HG03575 (cell line): ENCODE results near the gene HSPA12A.

Source experiments
- ATAC-seq: cut with Tn5 transposase; IDR thresholded peaks from one replicate; pipeline ENCODE4 v1.9.1; 2021; ENCODE audit not compliant: unreplicated experiment, insufficient number of reproducible peaks, low FRiP score; ENCODE audit errors: extremely low read depth

HSPA12A gene

DNA sequence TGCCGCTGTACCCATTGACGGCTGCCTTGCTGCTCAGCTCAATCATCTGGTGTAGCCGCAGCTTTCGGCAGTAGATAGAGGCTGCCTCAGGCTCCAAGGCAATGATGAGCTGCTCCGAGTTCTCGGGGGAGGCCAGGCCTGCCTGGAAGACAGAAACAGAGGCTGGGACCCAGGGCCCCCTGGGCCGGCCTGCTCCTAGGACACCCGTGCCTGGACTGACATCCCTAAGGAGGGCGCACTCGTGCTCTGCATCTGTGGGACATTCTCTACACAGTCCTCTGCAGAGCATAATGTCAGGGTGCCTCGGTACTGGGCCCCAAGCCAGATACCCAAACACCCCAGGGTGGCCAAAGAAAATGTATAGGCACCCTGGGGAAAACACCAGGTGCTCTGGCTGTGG, 58.5 kb downstream of the HSPA12A start:
- no peak for ATAC-seq

DNA sequence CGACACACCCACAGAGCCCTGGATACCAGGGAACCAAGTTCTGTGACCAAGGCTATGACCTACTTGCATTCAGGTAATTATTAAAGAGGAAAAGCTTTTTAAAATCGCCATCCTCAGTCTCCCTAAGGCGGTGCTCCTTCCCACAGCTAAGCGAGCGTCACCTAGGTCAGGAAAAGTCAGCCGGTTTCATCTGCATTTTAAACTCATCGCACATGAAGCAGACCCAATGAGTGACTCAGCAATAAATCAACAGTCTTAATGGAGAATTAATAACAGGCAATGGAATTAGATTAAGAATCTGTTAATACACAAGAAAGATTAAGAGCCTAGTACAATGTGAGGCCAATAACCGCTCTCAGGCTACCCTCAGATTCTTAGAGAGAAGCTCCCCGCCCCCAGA, 59.2 kb downstream of the HSPA12A start:
- ATAC-seq = no peak

DNA sequence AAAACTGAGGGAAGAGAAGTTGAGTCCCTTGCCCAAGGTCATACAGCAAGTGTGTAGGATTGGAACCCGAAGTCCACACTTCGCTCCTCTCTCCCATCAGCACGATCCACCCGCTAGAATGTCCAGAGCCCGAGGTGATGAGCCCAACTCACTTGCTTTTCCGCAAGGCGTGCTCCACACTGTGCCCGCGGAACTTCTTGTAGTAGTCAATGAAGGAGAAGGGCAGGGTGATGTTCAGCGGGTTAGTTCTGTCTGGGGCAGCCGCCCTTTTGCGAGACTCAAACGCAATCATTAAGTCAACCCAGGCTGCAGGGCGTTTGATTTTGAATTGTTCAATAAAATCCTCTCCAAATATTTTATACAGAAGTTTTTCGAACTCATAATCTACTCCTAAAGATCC, 63.0 kb downstream of the HSPA12A start:
- no peak for ATAC-seq

DNA sequence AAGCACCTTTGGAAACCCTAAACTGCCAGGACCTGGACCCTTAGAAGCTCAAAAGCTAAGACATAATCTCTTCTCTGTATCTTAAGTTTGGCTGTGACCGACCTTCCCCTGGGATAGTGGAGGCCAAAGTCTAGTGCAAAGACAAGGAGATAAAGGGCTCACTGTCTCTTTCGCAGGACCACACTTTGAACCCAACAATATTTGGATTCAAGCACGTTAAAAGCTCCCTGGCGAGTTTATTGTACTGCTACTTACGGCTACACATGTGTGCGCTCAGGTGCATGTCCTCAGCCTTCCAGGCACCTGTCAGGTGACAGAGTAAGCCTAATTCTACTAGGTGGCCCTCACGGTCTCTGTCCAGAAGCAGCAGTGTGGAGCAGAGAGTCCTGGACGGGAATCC, 65.7 kb downstream of the HSPA12A start:
- no peak for ATAC-seq

DNA sequence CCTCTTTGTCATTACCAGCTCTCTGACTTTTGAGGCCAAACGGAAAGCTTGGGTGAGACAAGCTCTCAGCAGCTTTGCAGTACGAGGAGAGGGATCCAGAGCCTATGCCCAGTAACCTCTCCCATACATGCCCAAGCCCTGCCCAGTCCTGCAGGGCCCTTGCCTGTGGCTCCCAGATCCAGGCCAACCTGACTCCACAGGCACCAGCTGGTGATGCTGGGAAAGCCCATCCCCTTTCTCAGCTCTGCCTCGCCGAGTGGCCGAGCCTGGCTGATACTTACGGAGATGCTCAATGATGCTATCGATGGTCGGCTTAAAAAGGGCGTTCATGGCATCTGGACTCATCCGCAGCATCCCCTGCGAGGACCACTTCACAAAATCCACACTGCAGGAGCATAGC, 66.2 kb downstream of the HSPA12A start:
- no peak for ATAC-seq

DNA sequence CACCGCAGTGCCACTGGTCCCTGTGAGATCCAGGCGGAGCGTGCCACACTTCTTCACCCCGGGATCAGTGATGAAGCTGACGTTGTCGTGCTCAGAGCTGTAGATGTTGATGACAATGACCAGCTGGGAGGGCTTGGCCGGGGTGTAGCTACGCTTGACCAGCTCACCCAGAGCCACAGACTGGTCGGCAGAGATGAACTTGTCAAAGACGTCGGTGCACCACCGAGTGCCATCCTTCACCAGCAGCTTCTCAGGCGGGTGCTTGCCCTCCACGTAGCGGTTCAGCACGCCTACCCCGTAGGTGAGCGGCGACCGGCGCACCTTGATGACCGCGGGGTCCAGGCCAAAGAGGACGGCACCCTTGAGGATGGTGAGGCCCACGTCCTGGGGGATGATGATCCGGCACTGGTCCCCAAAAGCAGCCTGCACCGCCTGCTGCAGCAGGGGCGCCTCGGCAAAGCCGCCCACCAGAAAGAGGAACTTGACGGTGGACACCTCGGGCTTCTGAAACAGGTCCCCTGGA, 67.4 kb downstream of the HSPA12A start:
- no peak for ATAC-seq

DNA sequence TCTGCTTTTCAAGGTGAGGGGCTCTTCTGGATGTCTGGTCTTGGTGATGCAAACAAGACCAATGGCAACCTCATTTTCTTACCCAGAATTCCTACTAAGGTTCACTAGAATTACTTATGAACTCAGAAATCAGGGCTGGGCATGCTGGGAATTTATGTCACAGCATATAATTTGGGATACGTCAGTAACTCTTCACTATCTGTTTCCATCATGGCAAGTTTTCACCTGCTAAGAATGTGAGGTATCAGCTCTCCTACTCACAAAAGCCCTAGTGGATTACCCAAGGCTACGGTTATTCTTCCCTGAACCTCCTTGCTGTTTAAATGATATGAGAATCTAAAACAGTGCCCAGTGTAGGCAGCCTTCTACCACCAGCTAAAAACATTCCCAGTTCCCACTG, 68.5 kb downstream of the HSPA12A start:
- no peak for ATAC-seq

DNA sequence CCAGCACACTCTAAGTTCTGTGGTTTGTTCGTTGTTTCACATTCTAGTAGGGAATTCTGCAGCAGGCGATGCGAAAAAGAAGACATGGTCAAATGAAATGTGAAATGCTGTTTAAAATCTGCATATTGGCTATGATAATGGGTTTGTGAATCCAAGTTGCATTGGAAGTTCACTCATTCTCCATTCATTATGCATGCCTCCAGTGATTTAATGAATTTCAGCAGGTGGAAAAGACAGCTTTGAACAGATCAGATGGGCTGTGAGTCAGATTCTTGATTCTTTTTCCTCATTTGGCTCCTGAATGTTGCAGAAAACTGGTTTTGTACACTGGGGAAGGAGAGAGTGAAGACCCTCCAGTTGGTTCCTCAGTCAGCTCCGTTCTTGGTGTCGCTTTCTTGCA, 69.5 kb downstream of the HSPA12A start:
- no peak for ATAC-seq

DNA sequence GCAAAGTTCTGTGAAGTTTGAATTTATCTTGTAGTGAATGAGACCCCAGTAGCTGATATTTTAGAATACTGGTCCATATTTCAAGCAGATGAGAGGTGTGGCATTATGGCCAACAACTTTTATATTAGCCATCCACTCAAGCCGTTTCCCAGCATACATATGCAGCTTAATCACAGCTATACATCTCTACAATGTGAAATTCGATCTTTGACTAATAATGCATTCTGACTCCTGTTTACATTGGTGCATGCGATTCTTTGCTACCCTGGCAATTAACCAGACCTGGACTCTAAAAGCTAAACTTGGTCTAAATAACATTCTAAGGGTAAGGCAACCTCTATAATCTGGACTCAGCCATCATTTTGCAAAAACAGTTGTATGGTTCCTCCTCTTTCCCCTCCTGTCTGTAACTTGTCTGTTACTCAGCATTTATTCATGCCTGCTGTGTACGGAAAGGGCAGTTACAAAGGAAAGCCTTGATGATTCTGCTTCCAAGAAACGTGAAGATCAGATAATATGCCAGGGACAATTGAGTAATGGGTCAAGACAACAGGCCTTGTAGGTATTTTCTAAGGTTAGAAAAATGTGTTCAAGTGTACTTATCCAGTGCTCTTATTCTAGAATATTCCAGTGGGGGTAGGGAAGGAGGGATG, 71.0 kb downstream of the HSPA12A start:
- no peak for ATAC-seq

DNA sequence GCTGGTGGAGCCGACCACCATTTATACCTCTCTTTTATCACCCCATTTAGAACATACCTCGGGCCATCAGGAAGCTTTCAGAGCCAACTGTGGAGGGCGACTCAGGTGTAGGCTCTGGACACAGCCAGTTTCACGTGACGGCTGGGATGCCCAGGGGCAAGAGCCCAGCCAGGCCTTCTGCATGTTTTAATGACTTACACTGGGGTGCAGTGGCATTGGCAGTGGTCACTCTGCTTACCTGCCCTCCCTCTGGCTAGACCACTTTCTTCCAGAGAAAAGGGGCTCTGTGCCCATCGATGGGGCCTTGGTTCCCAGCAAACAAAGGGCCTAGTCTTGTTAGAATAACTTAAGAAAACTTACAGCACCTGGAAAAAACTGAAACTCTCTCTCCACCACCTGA, 71.7 kb downstream of the HSPA12A start:
- no peak for ATAC-seq

DNA sequence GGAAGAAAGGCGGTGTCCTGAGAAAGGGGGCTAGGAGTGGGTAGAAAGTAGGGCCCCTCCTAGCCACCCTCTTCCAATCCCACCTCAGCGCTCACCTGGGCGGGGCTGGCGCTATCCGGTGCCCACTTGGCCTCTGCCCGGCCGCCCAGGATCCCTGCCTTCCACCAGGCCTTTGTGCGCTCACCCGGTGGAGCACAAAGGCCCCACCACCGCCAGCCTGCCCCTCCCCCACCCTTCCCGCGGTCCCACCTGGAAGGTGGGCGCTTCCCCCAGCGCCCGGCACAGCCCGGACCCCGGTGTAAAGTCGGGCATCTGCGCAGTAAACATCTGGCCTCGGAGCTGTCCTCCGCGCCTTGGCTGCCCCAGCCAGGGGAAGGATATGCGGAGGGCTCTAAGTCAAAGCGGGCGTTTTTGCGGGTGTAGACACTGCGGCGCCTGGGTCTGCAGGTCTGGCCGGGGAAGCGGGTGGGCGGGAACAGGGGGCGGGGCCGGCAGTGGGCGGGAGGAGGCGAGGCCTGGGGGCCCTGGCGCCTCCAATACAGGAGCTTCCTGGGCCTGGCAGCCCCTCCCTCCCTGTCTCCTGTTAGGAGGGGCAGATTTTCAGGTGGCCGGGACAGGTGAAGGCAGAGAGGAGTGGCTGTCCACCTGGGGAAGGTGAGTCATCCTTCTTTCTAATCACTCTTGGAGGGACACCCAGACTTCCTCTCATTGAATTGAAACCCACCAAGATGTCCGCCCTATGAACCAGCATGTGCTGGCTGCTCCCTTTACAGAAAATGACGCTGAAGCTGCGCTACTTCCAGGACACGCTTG, 72.3 kb downstream of the HSPA12A start:
- no peak for ATAC-seq

DNA sequence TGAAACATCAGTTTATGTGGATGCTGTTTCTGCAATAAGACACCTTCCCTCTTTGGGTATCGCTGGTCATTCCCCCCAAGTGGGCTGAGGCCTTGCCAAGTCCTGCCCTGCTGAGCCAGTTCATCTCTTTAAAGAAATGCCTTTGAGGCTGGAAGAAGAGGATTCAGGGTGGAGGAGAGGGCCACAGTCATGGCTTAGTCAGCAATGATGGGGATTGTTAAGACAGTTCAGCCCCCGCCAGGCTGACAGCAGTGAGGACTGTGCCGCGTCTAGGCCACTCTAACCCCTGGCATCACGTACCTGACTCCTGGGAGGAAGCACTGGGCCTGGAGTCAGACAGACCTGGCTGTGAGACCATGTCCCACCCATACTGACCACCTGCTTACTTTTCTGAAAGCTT, 73.3 kb downstream of the HSPA12A start:
- no peak for ATAC-seq

DNA sequence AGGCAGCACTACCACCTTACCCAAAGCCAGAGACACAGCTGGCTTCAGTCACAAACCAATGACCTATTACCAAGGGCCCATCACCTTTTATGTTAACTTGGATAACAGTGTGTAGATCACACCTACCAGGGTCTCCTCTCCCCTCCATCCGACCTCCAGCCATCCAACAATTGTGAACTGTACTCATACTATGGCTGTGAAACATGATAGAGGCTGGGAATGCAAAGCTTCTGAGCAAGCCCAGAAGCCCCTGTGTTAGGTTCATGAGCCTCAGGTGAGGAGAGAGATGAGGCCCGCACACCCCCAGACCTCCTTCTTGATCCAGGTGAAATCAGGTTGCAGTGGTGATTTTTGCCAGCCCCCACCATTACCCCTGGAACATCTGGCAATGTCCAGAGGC, 73.9 kb downstream of the HSPA12A start:
- ATAC-seq = no peak

DNA sequence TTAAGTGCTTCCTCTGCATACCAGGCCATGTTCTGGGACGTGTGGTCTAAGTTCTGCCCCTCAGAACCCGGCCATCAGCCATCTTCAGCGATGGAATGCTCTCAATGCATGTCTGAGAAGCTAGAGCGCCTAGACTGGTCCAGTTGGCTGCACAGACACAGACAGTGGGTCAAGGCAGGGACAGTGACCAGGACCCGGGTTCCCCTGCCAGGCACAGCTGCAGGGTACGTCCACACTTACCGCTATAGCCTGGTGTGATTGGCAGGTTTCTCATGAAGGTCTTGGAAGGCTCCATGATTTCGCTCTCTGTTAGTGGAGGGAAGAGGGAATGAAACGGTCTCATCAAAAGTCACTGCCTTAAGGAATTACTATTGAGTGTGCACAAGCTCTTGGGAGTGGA, 74.3 kb downstream of the HSPA12A start:
- ATAC-seq = no peak

DNA sequence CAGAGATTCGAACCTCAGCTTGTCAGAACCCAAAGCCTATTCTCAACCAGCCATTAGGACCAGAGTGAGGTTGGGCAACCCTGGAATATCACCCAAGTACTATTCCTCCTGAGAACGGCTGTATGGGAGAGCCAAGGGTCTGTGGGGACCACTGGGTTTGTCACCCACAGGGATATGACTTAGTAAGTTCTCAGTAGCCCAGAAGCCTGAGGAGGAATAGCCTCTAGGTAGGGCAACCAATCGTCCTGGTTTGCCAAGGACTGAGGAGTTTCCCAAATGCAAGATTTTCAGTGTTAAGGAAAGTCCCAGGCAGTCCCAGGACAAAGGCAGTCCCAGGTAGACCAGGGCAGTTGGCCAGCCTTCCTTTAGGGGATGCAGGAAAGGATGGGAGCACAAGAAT, 74.9 kb downstream of the HSPA12A start:
- ATAC-seq = no peak

DNA sequence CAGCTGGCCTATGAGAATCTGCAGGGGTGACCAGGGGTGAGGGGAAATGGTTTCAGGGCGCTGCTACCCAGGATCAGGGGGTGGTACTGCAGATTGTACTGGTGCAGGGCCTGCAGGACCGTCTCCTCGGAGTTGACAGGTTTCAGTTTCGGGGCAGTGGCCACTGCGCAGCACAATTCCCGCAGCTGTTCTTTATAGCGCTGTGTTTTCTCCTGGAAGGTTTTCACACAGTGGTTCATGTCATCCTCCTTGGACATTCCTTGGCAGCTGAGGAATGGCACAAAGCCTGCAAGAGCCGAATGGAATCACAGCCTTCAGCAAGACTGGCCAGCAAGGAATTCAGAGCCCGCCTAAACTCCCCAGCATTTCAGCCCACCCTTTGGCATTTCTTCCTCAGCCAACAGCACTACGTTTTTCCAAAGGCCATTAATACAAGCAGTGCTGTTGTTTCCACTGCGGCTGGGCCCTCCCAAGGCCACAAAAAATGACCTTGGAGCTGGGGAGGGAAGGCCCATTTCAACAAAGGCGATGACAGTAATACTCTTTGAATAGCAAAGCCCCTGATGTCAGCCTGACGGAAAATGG, 76.7 kb downstream of the HSPA12A start:
- no peak for ATAC-seq

DNA sequence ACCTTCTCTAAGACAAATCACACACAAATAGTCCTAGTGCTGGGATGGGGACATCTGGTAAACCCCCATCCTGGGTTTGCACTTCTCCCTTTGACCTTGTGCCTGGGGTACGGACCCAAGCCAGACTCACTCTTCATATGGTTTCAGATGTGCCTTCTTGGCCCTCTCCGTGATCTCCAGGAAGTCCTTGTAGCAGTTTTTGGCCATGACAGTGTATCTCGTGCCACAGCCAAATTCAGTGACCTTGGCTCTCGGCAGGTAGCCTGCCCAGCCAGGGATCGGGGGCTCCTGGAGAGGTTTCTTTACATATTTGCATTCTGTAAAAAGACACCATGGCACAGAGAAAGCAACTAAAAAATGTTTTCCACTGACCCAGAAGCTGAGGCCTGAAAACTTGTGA, 77.7 kb downstream of the HSPA12A start:
- ATAC-seq = no peak

DNA sequence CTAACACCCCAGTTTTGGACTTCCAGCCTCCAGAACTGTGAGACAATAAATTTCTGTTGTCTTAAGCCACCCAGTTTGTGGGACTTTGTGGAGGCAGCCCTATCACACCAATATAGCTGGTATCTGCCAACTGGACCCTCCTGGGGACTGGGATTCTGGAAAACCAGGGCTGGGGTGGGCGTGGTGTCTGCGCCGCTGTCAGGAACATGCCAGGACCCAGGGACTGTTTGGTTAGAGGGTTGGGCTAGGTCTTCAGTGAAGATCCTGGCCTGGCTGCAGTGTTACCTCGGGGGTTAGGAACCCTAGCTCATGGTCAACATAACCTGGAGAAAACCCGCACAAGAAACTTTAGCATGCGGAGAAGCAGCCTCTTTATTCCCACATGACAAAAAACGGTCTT, 79.0 kb downstream of the HSPA12A start:
- no peak for ATAC-seq

DNA sequence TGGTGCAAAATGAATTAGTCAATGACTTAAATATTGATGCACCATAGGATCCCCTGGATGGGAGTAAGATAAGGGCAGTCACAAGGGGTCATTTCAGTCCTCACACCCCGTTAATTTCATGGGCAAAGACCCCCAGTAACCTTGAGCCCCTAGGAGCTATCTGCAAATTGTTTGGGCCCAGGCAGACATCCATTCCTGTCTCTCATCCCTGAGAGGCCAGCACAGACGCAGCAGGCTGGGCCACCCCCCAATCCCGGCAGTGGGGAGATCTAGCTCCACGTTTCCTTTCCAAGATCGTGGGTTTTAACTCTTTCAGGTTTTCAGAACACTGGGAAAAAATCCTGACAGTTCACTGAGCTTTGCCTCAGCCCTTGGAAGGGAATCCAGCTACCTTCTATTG, 81.5 kb downstream of the HSPA12A start:
- ATAC-seq = no peak

DNA sequence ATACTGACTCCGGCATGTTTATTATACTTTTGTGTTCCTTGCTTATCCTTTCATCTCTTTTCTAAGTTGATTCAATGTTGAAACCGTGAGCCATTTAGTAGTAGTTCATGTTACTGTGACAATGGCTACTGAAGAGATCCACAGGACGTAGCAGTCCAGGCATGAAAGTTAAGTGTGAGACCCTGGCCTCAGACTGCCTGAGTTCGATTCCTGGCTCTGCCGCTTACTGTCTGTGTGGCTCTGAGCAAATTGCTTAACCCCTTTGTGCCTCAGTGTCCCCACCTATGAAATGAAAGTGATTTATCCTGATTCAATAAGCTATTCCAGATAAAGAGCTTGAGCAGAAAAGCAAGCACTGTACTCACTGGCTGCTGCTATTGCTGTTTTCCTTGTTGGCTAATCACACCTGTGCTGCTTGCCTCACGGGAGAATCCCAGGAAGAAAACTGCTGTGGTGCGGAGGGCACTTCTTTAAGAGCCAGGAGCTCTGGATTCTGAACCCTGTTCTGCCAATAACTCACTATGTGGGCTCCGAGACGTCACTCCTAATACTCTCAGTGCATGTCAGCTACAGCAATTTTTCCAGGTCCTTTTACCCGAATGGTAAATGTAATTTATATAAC, 83.2 kb downstream of the HSPA12A start:
- ATAC-seq = no peak
